Astrocyte (in vitro differentiated cells and primary cell): ENCODE data around the gene NLRP9.

Experiments used
- EZH2 ChIP-seq: IDR thresholded peaks from 2 replicates; pipeline ENCODE4 v1.6.1; 2012; ENCODE audit warnings: mild to moderate bottlenecking, low read length, inconsistent platforms; ENCODE audit not compliant: insufficient read depth
- TF ChIP-seq, protein P1 (sequence below): IDR thresholded peaks from 2 replicates; pipeline ENCODE4 v1.5.1; 2011; ENCODE audit warnings: low read depth, mild to moderate bottlenecking, inconsistent platforms, low read length, moderate library complexity; ENCODE audit not compliant: insufficient read depth

DNA sequence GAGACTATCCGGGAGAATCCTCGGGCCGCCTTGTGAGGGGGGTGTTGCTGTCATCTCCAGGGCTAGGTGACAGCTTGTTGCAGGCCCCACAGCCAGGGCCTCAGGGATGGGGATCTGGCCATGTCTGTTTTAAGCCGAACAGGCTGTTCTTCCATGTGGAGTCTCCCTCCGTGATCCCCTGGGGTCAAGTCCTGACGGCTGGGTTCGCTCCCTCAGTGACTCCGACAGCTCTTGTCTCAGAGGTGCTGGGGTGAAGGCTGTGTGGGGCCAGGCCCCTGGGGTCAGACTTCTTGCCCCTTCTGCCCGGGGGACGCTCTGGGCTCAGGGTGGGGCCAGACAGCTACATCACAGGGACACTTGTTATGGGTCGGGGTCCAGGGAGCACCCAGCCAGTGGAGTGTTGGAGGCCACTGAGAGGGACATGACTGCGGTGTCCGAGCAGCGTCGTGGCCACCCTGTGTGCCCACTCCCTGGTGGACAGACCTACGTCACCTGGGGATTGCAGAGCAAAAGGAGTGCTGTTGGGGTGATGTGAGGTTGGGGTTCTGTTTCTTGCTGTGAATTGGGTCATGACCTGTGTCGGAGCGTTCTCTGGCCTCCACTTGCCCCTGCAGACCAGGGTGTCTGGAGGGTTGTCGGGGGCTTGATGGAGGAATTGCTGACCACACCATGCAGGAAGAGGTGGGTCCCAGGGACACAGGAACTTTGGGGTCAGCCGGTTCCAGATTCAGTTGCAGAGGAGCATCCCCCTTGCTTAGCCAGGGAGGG lies 41.7 kb downstream of the NLRP9 start:
- TF ChIP-seq, protein P1, sequence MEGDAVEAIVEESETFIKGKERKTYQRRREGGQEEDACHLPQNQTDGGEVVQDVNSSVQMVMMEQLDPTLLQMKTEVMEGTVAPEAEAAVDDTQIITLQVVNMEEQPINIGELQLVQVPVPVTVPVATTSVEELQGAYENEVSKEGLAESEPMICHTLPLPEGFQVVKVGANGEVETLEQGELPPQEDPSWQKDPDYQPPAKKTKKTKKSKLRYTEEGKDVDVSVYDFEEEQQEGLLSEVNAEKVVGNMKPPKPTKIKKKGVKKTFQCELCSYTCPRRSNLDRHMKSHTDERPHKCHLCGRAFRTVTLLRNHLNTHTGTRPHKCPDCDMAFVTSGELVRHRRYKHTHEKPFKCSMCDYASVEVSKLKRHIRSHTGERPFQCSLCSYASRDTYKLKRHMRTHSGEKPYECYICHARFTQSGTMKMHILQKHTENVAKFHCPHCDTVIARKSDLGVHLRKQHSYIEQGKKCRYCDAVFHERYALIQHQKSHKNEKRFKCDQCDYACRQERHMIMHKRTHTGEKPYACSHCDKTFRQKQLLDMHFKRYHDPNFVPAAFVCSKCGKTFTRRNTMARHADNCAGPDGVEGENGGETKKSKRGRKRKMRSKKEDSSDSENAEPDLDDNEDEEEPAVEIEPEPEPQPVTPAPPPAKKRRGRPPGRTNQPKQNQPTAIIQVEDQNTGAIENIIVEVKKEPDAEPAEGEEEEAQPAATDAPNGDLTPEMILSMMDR, result no peak
- TF ChIP-seq EZH2, result no peak
